Measurements from ENCODE around the gene GPA33. TPM values are rescaled to one million over a fixed set of nuclear protein-coding genes. Genes with fewer than 3 reads are reported as not detected.

Gene GPA33
- total and polyA plus RNA-seq, 12 donors: 0.03 to 0.79 (median 0.21) TPM; not detected in 6

GRCh38 chr1:167022384-167022783 lies 67.8 kb downstream of the GPA33 start:
- intact Hi-C loops (cut with DNase I): no loop called here
- Histone ChIP-seq H3K36me3 (replicated peaks in 1 of 2) (no peaks in the 10 kb centered on the region), H3K4me1 (replicated peaks in 1 of 2) (no peaks in the 10 kb centered on the region), H3K4me3 (no peak overlapping the region), H3K27me3 (peaks cover 4% of the 10 kb centered on the region), H3K9me3 (replicated peaks in 1 of 3) (no peaks in the 10 kb centered on the region), H3K27ac (no peak overlapping the region)
- DNase-seq: no peak
- no peak for TF ChIP-seq POLR2A (IDR thresholded peaks at IDR 0.05)
- no peak for TF ChIP-seq CTCF (IDR thresholded peaks at IDR 0.05)
- 88 to 95% (median 92%) methylated on average over 1 of the region's 1 CpG for WGBS, 4 donors

GRCh38 chr1:167016100-167016750 lies 74.0 kb downstream of the GPA33 start:
- no peaks in the 10 kb centered on the region for H3K9me3 ChIP-seq (replicated peaks in 1 of 3)
- no peak for TF ChIP-seq POLR2A (IDR thresholded peaks at IDR 0.05)
- TF ChIP-seq CTCF (IDR thresholded peaks at IDR 0.05): no peak
- no peak overlapping the region for H3K4me3 ChIP-seq
- no peaks in the 10 kb centered on the region for H3K4me1 ChIP-seq (replicated peaks in 1 of 2)
- H3K27me3 ChIP-seq: no peaks in the 10 kb centered on the region
- H3K27ac ChIP-seq: no peak overlapping the region
- intact Hi-C loops (cut with DNase I): no loop called here
- no peaks in the 10 kb centered on the region for H3K36me3 ChIP-seq (replicated peaks in 1 of 2)
- 51 to 59% (median 56%) methylated on average over 6 of the region's 6 CpGs for WGBS, 4 donors
- DNase-seq: no peak

- H3K36me3 ChIP-seq (replicated peaks in 1 of 2): no peaks in the 10 kb centered on the region
- intact Hi-C loops (cut with DNase I): no loop called here
- peaks cover 16% of the 10 kb centered on the region for H3K27me3 ChIP-seq
- H3K9me3 ChIP-seq (replicated peaks in 1 of 3): no peaks in the 10 kb centered on the region
- no peak overlapping the region for H3K4me3 ChIP-seq
- H3K27ac ChIP-seq: no peak overlapping the region
- 56 to 71% (median 66%) methylated on average over 8 of the region's 8 CpGs for whole genome bisulfite sequencing, 4 donors
- H3K4me1 ChIP-seq (replicated peaks in 1 of 2): no peaks in the 10 kb centered on the region
- DNase-seq: no peak
- TF ChIP-seq POLR2A (IDR thresholded peaks at IDR 0.05) (no peak), CTCF (IDR thresholded peaks at IDR 0.05) (no peak)
These were observed 76.9 kb downstream of the GPA33 start for GRCh38 chr1:167013108-167013929.

GRCh38 chr1:167012570-167012969 lies 77.6 kb downstream of the GPA33 start:
- intact Hi-C loops (cut with DNase I): no loop called here
- WGBS, 4 donors: 54 to 70% (median 60%) methylated on average over 2 of the region's 2 CpGs
- peaks cover 16% of the 10 kb centered on the region for H3K27me3 ChIP-seq
- H3K4me1 ChIP-seq (replicated peaks in 1 of 2): no peaks in the 10 kb centered on the region
- no peaks in the 10 kb centered on the region for H3K9me3 ChIP-seq (replicated peaks in 1 of 3)
- DNase-seq: no peak
- no peaks in the 10 kb centered on the region for H3K36me3 ChIP-seq (replicated peaks in 1 of 2)
- no peak overlapping the region for H3K27ac ChIP-seq
- H3K4me3 ChIP-seq: no peak overlapping the region
- TF ChIP-seq POLR2A (IDR thresholded peaks at IDR 0.05) (no peak), CTCF (IDR thresholded peaks at IDR 0.05) (no peak)
